ENCODE measurements around the gene C1orf50. TPM values are rescaled to one million over a fixed set of nuclear protein-coding genes. Genes with fewer than 3 reads are reported as not detected.

C1orf50 gene
- total and polyA plus RNA-seq, 2 donors (not counting 3 experiments of a cell fraction or from before 2014, with no cell fraction given) = 4.8 to 7.4 TPM

GRCh38 chr1:42765832-42766740 lies 963 bp upstream of the C1orf50 start:
- peak; percentile 79 for FAIRE-seq
- H3K4me1 ChIP-seq (ENCODE audit: control insufficient read depth, extremely low read depth, insufficient read depth, low read length) = peaks cover 20% of the 10 kb centered on the region
- dilution Hi-C loops (cut with MboI; ENCODE audit: extremely low pct_ligation_motif_present, low sequenced_read_pairs) (no loop called here), intact Hi-C loops (cut with micrococcal nuclease) (loop anchor here (2.0 to 5.0 kb wide), 3 partner anchors 83 to 309 kb away; partner anchors contain the start of genes PPCS, YBX1 and ZMYND12)
- peak overlapping the region; percentile 54 to 90 (median 65) for H3K4me3 ChIP-seq (replicated peaks in 1 of 3; ENCODE audit: insufficient read depth in 1 of 3, low read depth in 1 of 3, low read length in 3 of 3)
- H2AFZ ChIP-seq (ENCODE audit: low read depth, low read length) = peak overlapping the region; percentile 83
- CTCF ChIA-PET = interaction anchor here (0.6 to 3.7 kb wide), 40 partner anchors 8 to 1231 kb away, joined by 3 to 32 read pairs (median 4); partner anchors contain the start of genes ERMAP, TMEM269, YBX1 and ZNF691
- H4K20me1 ChIP-seq (replicated peaks; ENCODE audit: control insufficient read depth, extremely low read depth, insufficient read depth, low read length) = no peaks in the 10 kb centered on the region
- no peaks in the 10 kb centered on the region for H3K9me3 ChIP-seq (replicated peaks; ENCODE audit: control insufficient read depth, insufficient read depth, low read length)
- peak overlapping the region; percentile 62 for H3K27ac ChIP-seq (ENCODE audit: insufficient read depth, low read depth, low read length)
- TF ChIP-seq CTCF (IDR thresholded peaks at IDR 0.05; ENCODE audit: extremely low read depth in 1 of 2, insufficient read depth in 1 of 2, low read depth in 1 of 2, low read length in 2 of 2) = peak; percentile 54 to 63
- no peak for TF ChIP-seq FOS (IDR thresholded peaks at IDR 0.05; ENCODE audit: borderline replicate concordance, insufficient read depth, low read length)
- peak; percentile 56 for TF ChIP-seq POLR2A (IDR thresholded peaks at IDR 0.05; ENCODE audit: low read depth, low read length)
- TF ChIP-seq POLR2AphosphoS5 (IDR thresholded peaks at IDR 0.05; ENCODE audit: insufficient read depth, low read depth, low read length) = peak; percentile 47
- H3K36me3 ChIP-seq (ENCODE audit: control insufficient read depth in 2 of 2, extremely low read depth in 1 of 2, insufficient read depth in 2 of 2, low read length in 2 of 2) = peaks cover 0 to 3% of the 10 kb centered on the region in 2 experiments
- no peaks in the 10 kb centered on the region for H3K9me1 ChIP-seq (replicated peaks; ENCODE audit: control insufficient read depth, extremely low read depth, insufficient read depth, low read length)
- TSS peak; percentile 56 for BruUV-seq (replicated peaks)
- H3K4me2 ChIP-seq (ENCODE audit: insufficient read depth, low read length) = peak overlapping the region; percentile 95
- H3K9ac ChIP-seq (replicated peaks; ENCODE audit: extremely low read depth, insufficient read depth, low read length) = peak overlapping the region; percentile 76
- H3K27me3 ChIP-seq (ENCODE audit: control insufficient read depth in 2 of 2, insufficient read depth in 2 of 2, low read length in 2 of 2) = no peaks in the 10 kb centered on the region
- H3K79me2 ChIP-seq (ENCODE audit: control insufficient read depth, insufficient read depth, low read length) = peaks cover 60% of the 10 kb centered on the region
- POLR2A ChIA-PET = interaction anchor here (0.7 to 1.7 kb wide), 8 partner anchors 12 to 441 kb away, joined by 3 to 10 read pairs (median 4); partner anchors contain the start of genes ERMAP, SVBP, YBX1 and ZNF691
- DNase-seq (ENCODE audit: low read depth, low spot score) = peak; percentile 80

All from endothelial cell of umbilical vein (primary cell).